Liver (tissue), 9 donors: Measurements from ENCODE around the gene PKP3. TPM values are rescaled to one million over a fixed set of nuclear protein-coding genes. Genes with fewer than 3 reads are reported as not detected.

Experiments
- DNase-seq: peaks from one replicate; pipeline ENCODE4 v3.0.0-alpha.2; 2017; ENCODE audit warnings: low spot score
- H3K27ac ChIP-seq, 2 donors: one replicate each; pipeline ENCODE4 v1.7.0; 2013; ENCODE audit warnings: inconsistent platforms in 2 of 2, low read length in 2 of 2, control low read depth in 1 of 2, low read depth in 1 of 2, mild to moderate bottlenecking in 1 of 2
- H3K27me3 ChIP-seq, 4 donors: one replicate each; pipeline versions ENCODE4 v1.6.1 to v1.7.0; 2013; ENCODE audit warnings: low read length in 3 of 4, inconsistent platforms in 1 of 4, mild to moderate bottlenecking in 1 of 4, moderate library complexity in 1 of 4; ENCODE audit not compliant: control insufficient read depth in 4 of 4, insufficient read depth in 4 of 4
- H3K36me3 ChIP-seq, 4 donors: one replicate each; pipeline versions ENCODE4 v1.6.1 to v1.7.0; 2013; ENCODE audit warnings: low read length in 3 of 4, mild to moderate bottlenecking in 3 of 4, low read depth in 1 of 4, moderate library complexity in 1 of 4; ENCODE audit not compliant: control insufficient read depth in 4 of 4, insufficient read depth in 3 of 4
- H3K4me1 ChIP-seq, 4 donors: one replicate each; pipeline versions ENCODE4 v1.6.1 to v1.7.0; 2013; ENCODE audit warnings: low read length in 3 of 4, mild to moderate bottlenecking in 3 of 4, moderate library complexity in 1 of 4; ENCODE audit not compliant: control insufficient read depth in 4 of 4, insufficient read depth in 4 of 4
- H3K4me3 ChIP-seq, 3 donors: one replicate each; pipeline versions ENCODE4 v1.6.1 to v1.7.0; 2013; ENCODE audit warnings: low read length in 3 of 3, control low read depth in 1 of 3, low read depth in 1 of 3, mild to moderate bottlenecking in 1 of 3
- H3K9ac ChIP-seq, 2 donors: one replicate each; pipeline ENCODE4 v1.7.0; 2013; ENCODE audit warnings: low read length in 2 of 2, mild to moderate bottlenecking in 2 of 2, moderate library complexity in 2 of 2, control low read depth in 1 of 2, low read depth in 1 of 2
- H3K9me3 ChIP-seq, 4 donors: one replicate each; pipeline versions ENCODE4 v1.6.1 to v1.7.0; 2013; ENCODE audit warnings: low read length in 3 of 4; ENCODE audit not compliant: control insufficient read depth in 4 of 4
- ATF3 ChIP-seq: IDR thresholded peaks from 2 replicates; pipeline ENCODE4 v1.6.1; 2016; ENCODE audit warnings: antibody characterized with exemption
- CTCF ChIP-seq: fragments of 150-350 bp; IDR thresholded peaks from 2 replicates; pipeline ENCODE4 v1.5.1; 2017; ENCODE audit warnings: improper control_type of control experiment, low read depth, low read length; ENCODE audit not compliant: missing input control
- FOXA1 ChIP-seq: IDR thresholded peaks from 2 replicates; pipeline ENCODE4 v1.6.1; 2016; ENCODE audit warnings: antibody characterized with exemption
- FOXA2 ChIP-seq: IDR thresholded peaks from 2 replicates; pipeline ENCODE4 v1.6.1; 2016; ENCODE audit warnings: antibody characterized with exemption
- GABPA ChIP-seq, 2 donors: IDR thresholded peaks in 1 of 2; conservative IDR thresholded peaks in 1 of 2; 2 replicates each; pipeline ENCODE4 v1.6.1; 2016; ENCODE audit warnings: antibody characterized with exemption in 2 of 2, mild to moderate bottlenecking in 1 of 2, moderate library complexity in 1 of 2
- HNF4A ChIP-seq, 2 donors: conservative IDR thresholded peaks; 2 replicates each; pipeline ENCODE4 v1.6.1; 2016; ENCODE audit warnings: antibody characterized with exemption in 2 of 2, mild to moderate bottlenecking in 2 of 2
- HNF4G ChIP-seq: IDR thresholded peaks from 2 replicates; pipeline ENCODE4 v1.6.1; 2016; ENCODE audit warnings: antibody characterized with exemption
- MAX ChIP-seq: IDR thresholded peaks from 2 replicates; pipeline ENCODE4 v1.6.1; 2016; ENCODE audit warnings: antibody characterized with exemption
- NR2F2 ChIP-seq: IDR thresholded peaks from 2 replicates; pipeline ENCODE4 v1.6.1; 2016; ENCODE audit warnings: antibody characterized with exemption
- RAD21 ChIP-seq, 2 donors: IDR thresholded peaks; 2 replicates each; pipeline ENCODE4 v1.6.1; 2016; ENCODE audit warnings: antibody characterized with exemption in 2 of 2, mild to moderate bottlenecking in 2 of 2
- REST ChIP-seq: IDR thresholded peaks from 2 replicates; pipeline ENCODE4 v1.6.1; 2016; ENCODE audit warnings: antibody characterized with exemption, mild to moderate bottlenecking
- ZBTB33 ChIP-seq: IDR thresholded peaks from 2 replicates; pipeline ENCODE4 v1.6.1; 2016; ENCODE audit warnings: antibody characterized with exemption
- WGBS: extraction: QIAGEN DNeasy Blood & Tissue Kit; methylation state at CpG from one replicate; pipeline ENCODE4 v1.1.7; 2013; 5-methylcytosine and 5-hydroxymethylcytosine counted together
- polyA plus RNA-seq, 2 donors: library from polyadenylated mRNA; stranded (reverse) in 1 of 2; unstranded in 1 of 2; fragments of 200-250 nt in 1 of 2; fragments of >200 nt in 1 of 2; fragmentation: Nextera tagmentation in 1 of 2; extraction: Ambion mirVana in 1 of 2; gene quantifications; one replicate each; pipeline versions ENCODE4 v1.2.1 to v1.2.3, GENCODE V29; 2013 to 2015
- total RNA-seq, 2 donors: library from RNA; depleted of rRNA; stranded (reverse); fragments of >200 nt; gene quantifications; one replicate each; pipeline ENCODE4 v1.2.3, GENCODE V29; 2014
- donor health status: healthy.
- donor health status: healthy.
- donor health status: healthy.
- donor health status: healthy.
- donor health status: healthy.

The PKP3 gene
- total RNA-seq (under 1 TPM; 0.25 to 0.37 TPM), polyA plus RNA-seq (under 1 TPM in 1 of 2 donors, not detected in 1; 0.08 TPM)

- H3K27ac ChIP-seq = no peak within 1 kb of the TSS
- peaks cover 4 to 15% (median 8%) of the 10 kb centered on the region in 4 donors for H3K4me1 ChIP-seq
- peaks cover 0 to 3% (median 0%) of the 10 kb centered on the region in 4 donors for H3K27me3 ChIP-seq
- H3K9me3 ChIP-seq = no peaks in the 10 kb centered on the region
- H3K4me3 ChIP-seq = no peak within 1 kb of the TSS
- no peak within 1 kb of the TSS for H3K9ac ChIP-seq
- no peaks in the 10 kb centered on the region for H3K36me3 ChIP-seq
- 66% methylated on average over 57 of the region's 57 CpGs for WGBS
- DNase-seq = no peak
- TF ChIP-seq HNF4G = no peak
- no peak for TF ChIP-seq FOXA2
- TF ChIP-seq FOXA1 = no peak
- TF ChIP-seq ZBTB33 = no peak
- no peak for TF ChIP-seq RAD21 (IDR thresholded peaks at IDR 0.05)
Measured at GRCh38 chr11:394034-394857, at the start of gene PKP3. Gene PKP3, plus strand, starts transcription at chr11:394209. Its CDS starts 84 bp downstream, at chr11:394293.

- Histone ChIP-seq H3K9ac (no peak overlapping the region), H3K27me3 (no peaks in the 10 kb centered on the region), H3K36me3 (no peaks in the 10 kb centered on the region), H3K4me3 (no peak overlapping the region), H3K9me3 (no peaks in the 10 kb centered on the region), H3K4me1 (no peaks in the 10 kb centered on the region), H3K27ac (no peak overlapping the region)
- WGBS = 96% methylated on average over 11 of the region's 11 CpGs
- no peak for DNase-seq
- no peak for TF ChIP-seq HNF4A (conservative IDR thresholded peaks at IDR 0.05)
- TF ChIP-seq CTCF = no peak
- no peak for TF ChIP-seq MAX
Measured at GRCh38 chr11:344836-345578, 49.0 kb upstream of the PKP3 start.

GRCh38 chr11:346529-346928, 47.5 kb upstream of the PKP3 start:
- H3K36me3 ChIP-seq = no peaks in the 10 kb centered on the region
- H3K9ac ChIP-seq = no peak overlapping the region
- 76% methylated on average over 3 of the region's 3 CpGs for WGBS
- no peak overlapping the region for H3K27ac ChIP-seq
- peaks cover 0 to 3% (median 0%) of the 10 kb centered on the region in 4 donors for H3K4me1 ChIP-seq
- DNase-seq = no peak
- no peaks in the 10 kb centered on the region for H3K9me3 ChIP-seq
- TF ChIP-seq HNF4A (conservative IDR thresholded peaks at IDR 0.05) (no peak), ATF3 (no peak), GABPA (IDR thresholded peaks at IDR 0.05 in 1 of 2, conservative IDR thresholded peaks at IDR 0.05 in 1 of 2) (no peak), HNF4G (no peak), FOXA1 (no peak), NR2F2 (no peak), MAX (no peak), RAD21 (IDR thresholded peaks at IDR 0.05) (no peak), REST (no peak), CTCF (no peak), FOXA2 (no peak)
- no peaks in the 10 kb centered on the region for H3K27me3 ChIP-seq
- H3K4me3 ChIP-seq = no peak overlapping the region
